NCI-H2196 (cell line): ENCODE data around the gene NT5DC4.

Experiments
- DNase-seq: peaks from one replicate; lab custom pipeline; 2025; ENCODE audit not compliant: unreplicated experiment; lab: John Stamatoyannopoulos, UW

Gene NT5DC4

GRCh38 chr2:112782234-112782799 is 61.5 kb downstream of the NT5DC4 start:
- no peak for DNase-seq

- DNase-seq, result no peak
Observed at GRCh38 chr2:112783187-112783714, 62.4 kb downstream of the NT5DC4 start.

DNA sequence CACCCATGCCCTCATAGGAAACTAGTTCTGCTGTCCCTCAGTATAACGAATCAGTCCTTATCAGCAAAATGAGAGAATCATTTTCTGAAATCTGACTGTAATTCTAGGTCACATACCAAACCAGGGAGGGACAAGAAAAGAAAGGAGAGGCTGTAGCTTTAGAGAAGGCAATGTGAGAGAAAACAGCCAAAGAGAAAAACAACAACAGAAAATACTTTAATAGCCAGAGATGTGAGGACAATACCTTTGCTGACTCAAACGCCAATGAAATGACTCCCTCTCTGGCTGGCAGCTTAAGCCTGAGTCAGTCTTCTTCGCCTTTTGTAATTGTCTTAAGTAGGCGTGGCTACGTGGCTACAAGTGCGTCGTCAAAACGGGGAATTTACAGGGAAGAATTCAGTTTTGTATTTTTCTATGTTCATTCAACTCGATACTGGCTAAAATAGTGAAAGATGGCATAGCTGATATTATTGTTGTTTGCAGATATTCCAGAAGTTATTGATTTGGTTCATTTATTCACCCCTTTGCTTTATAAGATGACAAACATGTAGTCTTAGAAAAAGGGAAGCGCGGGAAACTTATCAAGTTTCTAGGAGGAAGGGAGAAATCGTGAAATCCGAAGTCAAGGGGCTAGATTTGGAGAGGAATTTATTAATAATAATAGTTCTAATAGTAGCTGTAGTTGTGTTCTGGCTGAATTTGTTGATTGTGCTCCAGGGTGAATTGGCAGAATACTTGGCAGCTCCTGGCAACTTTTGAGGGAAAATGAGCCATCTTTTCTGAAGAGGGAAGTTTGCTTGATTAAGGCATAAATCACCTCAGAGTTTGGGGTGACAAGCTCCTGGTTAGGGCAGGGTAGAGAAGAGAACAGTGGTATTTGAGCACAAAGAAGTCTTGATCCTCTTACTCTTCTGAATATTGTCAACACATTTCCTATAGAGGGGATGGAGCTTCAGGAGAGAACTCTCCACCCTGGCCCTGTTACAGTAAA is 63.7 kb downstream of the NT5DC4 start, which contains the start of gene IL1A:
IL1A (minus strand) TSS at position 295 of the 991 bp plus-strand sequence. CDS start 723 bp downstream, outside the sequence.
- DNase-seq, result no peak

- no peak for DNase-seq
Observed at GRCh38 chr2:112787294-112787693, 66.5 kb downstream of the NT5DC4 start.

GRCh38 chr2:112787729-112788393 is 67.0 kb downstream of the NT5DC4 start:
- no peak for DNase-seq

- DNase-seq, result no peak
Observed at GRCh38 chr2:112788653-112789052, 67.8 kb downstream of the NT5DC4 start.
